Measurements from ENCODE around the gene MRPL50. TPM values are rescaled to one million over a fixed set of nuclear protein-coding genes. Genes with fewer than 3 reads are reported as not detected.
A peak's percentile ranks its signal among the peaks of the same experiment; 100 is the strongest.
"Not testable (repeated sequence)": the region's sequence is repeated elsewhere in the genome, so short reads cannot be mapped to it uniquely, and the experiment has no call there.

The MRPL50 gene
- polyA plus RNA-seq, 1 of the 3 experiments (the other 2 are of a cell fraction), result 6.3 TPM

DNA sequence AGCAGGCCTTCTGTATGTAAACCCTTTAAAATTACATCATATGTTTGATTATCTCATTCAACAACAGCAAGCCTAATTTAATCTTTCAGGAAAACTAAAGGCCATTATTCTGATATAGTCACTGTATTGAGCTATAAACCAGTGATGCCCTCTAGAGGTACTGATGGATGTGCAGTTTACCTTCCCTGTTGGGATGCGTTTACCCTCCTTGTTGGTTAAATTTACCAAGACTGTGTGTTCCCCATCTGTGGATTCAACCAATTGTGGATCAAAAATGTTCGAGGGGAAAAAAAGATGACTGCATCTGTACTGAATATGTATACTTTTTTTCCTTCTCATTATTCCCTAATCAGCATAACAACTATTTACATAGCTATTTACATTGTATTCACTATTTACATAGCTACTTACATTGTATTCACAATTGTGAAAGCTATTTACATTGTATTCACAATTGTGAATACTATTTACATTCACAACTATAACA, 9.9 kb downstream of the MRPL50 start:
- ChIA-PET POLR2A (no interaction called here), CTCF (interaction anchor here (0.7 to 3.7 kb wide), 14 partner anchors 8 to 278 kb away, joined by 3 to 19 read pairs (median 4); partner anchors contain the start of genes MRPL50 and ZNF189)
- Histone ChIP-seq H3K27ac (ENCODE audit: low read depth in 2 of 2, low read length in 1 of 2) (no peak overlapping the region), H3K4me1 (ENCODE audit: control insufficient read depth in 1 of 2, insufficient read depth in 2 of 2, low read depth in 1 of 2, low read length in 1 of 2) (no peaks in the 10 kb centered on the region; a peak in 1 of 4 replicates), H3K36me3 (replicated peaks in 1 of 2; ENCODE audit: control insufficient read depth in 1 of 2, insufficient read depth in 2 of 2, low read length in 1 of 2) (peaks cover 42% of the 10 kb centered on the region in 2 experiments), H3K9ac (no peak overlapping the region), H4K20me1 (ENCODE audit: insufficient read depth) (no peaks in the 10 kb centered on the region), H3K4me3 (ENCODE audit: low read depth in 2 of 2, low read length in 1 of 2) (no peak overlapping the region), H3K9me2 (no peaks in the 10 kb centered on the region), H3K4me2 (no peak overlapping the region), H3K27me3 (ENCODE audit: insufficient read depth) (no peaks in the 10 kb centered on the region), H2AFZ (ENCODE audit: low read depth) (no peak overlapping the region), H3K9me3 (peaks cover 5% of the 10 kb centered on the region; the same call in 1 of the 2 replicates), H3K79me2 (ENCODE audit: insufficient read depth) (peaks cover 28% of the 10 kb centered on the region), H3F3A (replicated peaks; ENCODE audit: insufficient read depth) (no peaks in the 10 kb centered on the region)
- 76% methylated on average over 2 of the region's 2 CpGs for WGBS (ENCODE audit: low lambda C conversion rate)
- TF ChIP-seq GABPA (IDR thresholded peaks at IDR 0.05; ENCODE audit: low read depth) (no peak), EP300 (IDR thresholded peaks at IDR 0.05; ENCODE audit: borderline replicate concordance in 1 of 2, low read depth in 1 of 2, low read length in 1 of 2) (no peak), TEAD4 (IDR thresholded peaks at IDR 0.05; ENCODE audit: borderline replicate concordance, insufficient read depth) (no peak)
- TF ChIP-seq, protein P1, sequence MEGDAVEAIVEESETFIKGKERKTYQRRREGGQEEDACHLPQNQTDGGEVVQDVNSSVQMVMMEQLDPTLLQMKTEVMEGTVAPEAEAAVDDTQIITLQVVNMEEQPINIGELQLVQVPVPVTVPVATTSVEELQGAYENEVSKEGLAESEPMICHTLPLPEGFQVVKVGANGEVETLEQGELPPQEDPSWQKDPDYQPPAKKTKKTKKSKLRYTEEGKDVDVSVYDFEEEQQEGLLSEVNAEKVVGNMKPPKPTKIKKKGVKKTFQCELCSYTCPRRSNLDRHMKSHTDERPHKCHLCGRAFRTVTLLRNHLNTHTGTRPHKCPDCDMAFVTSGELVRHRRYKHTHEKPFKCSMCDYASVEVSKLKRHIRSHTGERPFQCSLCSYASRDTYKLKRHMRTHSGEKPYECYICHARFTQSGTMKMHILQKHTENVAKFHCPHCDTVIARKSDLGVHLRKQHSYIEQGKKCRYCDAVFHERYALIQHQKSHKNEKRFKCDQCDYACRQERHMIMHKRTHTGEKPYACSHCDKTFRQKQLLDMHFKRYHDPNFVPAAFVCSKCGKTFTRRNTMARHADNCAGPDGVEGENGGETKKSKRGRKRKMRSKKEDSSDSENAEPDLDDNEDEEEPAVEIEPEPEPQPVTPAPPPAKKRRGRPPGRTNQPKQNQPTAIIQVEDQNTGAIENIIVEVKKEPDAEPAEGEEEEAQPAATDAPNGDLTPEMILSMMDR (IDR thresholded peaks at IDR 0.05), result peak; percentile 47
- DNase-seq, result no peak

DNA sequence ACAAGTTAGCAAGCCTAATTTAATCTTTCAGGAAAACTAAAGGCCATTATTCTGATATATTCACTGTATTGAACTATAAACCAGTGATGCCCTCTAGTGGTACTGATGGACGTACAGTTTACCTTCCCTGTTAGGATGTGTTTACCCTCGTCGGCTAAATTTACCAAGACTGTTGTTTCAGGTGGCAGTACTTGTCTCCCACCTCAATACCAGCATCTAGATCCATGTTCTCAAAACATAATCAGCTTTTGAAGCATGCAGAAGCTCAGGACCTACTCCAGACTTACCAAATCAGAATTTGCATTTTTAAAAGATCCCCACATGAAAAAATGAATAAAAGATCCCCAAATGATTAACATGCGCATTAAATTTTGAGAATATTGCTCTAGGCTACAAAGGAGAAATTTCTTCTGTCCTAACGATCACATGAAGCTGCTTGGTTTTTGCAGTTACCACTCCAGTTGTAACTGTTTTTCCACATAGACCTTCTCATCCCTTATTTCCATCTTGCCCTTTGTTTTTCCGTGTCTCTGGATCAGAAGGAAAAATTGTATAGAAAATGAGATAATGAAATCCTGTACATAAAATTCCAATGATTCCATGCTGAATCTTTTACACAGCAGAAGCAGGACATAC, 10.4 kb downstream of the MRPL50 start:
- DNase-seq, result peak; percentile 17
- Histone ChIP-seq H3K27ac (ENCODE audit: low read depth in 2 of 2, low read length in 1 of 2) (no peak overlapping the region; a peak in 1 of 4 replicates), H4K20me1 (ENCODE audit: insufficient read depth) (no peaks in the 10 kb centered on the region), H3K9me2 (no peaks in the 10 kb centered on the region), H3K9ac (no peak overlapping the region), H3K36me3 (replicated peaks in 1 of 2; ENCODE audit: control insufficient read depth in 1 of 2, insufficient read depth in 2 of 2, low read length in 1 of 2) (peaks cover 37 to 42% of the 10 kb centered on the region in 2 experiments), H3K79me2 (ENCODE audit: insufficient read depth) (peaks cover 22% of the 10 kb centered on the region), H2AFZ (ENCODE audit: low read depth) (no peak overlapping the region), H3F3A (replicated peaks; ENCODE audit: insufficient read depth) (no peaks in the 10 kb centered on the region), H3K4me1 (ENCODE audit: control insufficient read depth in 1 of 2, insufficient read depth in 2 of 2, low read depth in 1 of 2, low read length in 1 of 2) (no peaks in the 10 kb centered on the region; a peak in 1 of 4 replicates), H3K27me3 (ENCODE audit: insufficient read depth) (no peaks in the 10 kb centered on the region), H3K4me2 (no peak overlapping the region), H3K9me3 (peaks cover under 1% of the 10 kb centered on the region; the same call in 1 of the 2 replicates), H3K4me3 (ENCODE audit: low read depth in 2 of 2, low read length in 1 of 2) (no peak overlapping the region)
- ChIA-PET POLR2A (no interaction called here), CTCF (interaction anchor here (0.7 to 3.7 kb wide), 17 partner anchors 8 to 724 kb away, joined by 3 to 19 read pairs (median 3); partner anchors contain the start of genes MRPL50 and ZNF189)
- 56% methylated on average over 6 of the region's 6 CpGs for WGBS (ENCODE audit: low lambda C conversion rate)
- TF ChIP-seq RAD21 (IDR thresholded peaks at IDR 0.05; ENCODE audit: low read length) (peak; percentile 30; the same call in 1 of the 2 replicates), FOSL2 (IDR thresholded peaks at IDR 0.05; ENCODE audit: borderline replicate concordance, low read depth) (no peak)
- TF ChIP-seq, protein P1 (IDR thresholded peaks at IDR 0.05), result peak; percentile 79

DNA sequence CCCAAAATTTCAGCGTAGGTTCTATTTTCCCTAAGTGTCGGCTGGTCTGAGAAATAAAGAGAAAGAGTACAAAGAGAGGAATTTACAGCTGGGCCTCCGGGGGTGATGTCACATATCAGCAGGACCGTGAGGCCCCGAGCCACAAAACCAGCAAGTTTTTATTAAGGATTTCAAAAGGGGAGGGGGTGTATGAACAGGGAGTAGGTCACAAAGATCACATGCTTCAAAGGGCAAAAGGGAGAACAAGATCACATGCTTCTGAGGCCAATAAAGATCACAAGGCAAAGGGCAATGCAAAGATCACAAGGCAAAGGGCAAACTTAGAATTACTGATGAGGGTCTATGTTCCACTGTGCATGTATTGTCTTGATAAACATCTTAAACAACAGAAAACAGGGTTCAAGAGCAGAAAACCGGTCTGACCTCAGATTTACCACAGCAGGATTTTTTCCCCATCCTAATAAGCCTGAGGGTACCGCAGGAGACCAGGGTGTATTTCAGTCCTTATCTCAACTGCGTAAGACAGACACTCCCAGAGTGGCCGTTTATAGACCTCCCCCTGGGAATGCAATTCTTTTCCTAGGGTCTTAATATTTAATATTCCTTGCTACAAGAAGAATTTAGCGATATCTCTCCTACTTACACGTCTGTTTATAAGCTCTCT, 13.4 kb downstream of the MRPL50 start, which contains the start of gene BAAT:
BAAT (minus strand) TSS at position 134 of the 664 bp plus-strand sequence. CDS start 13,602 bp downstream, outside the sequence.
- H3K4me2 ChIP-seq; CTCF ChIA-PET; H3K4me1 ChIP-seq (ENCODE audit: control insufficient read depth in 1 of 2, insufficient read depth in 2 of 2, low read depth in 1 of 2, low read length in 1 of 2); H2AFZ ChIP-seq (ENCODE audit: low read depth); H3K79me2 ChIP-seq (ENCODE audit: insufficient read depth); H3K27ac ChIP-seq (ENCODE audit: low read depth in 2 of 2, low read length in 1 of 2); DNase-seq; H4K20me1 ChIP-seq (ENCODE audit: insufficient read depth); H3K9me2 ChIP-seq; H3K9ac ChIP-seq; H3K4me3 ChIP-seq (ENCODE audit: low read depth in 2 of 2, low read length in 1 of 2); H3K9me3 ChIP-seq; H3K27me3 ChIP-seq (ENCODE audit: insufficient read depth); H3F3A ChIP-seq (replicated peaks; ENCODE audit: insufficient read depth); POLR2A ChIA-PET: not testable (repeated sequence)
- peaks cover 29 to 33% of the 10 kb centered on the region in 2 experiments for H3K36me3 ChIP-seq (replicated peaks in 1 of 2; ENCODE audit: control insufficient read depth in 1 of 2, insufficient read depth in 2 of 2, low read length in 1 of 2)
- 93% methylated on average over 11 of the region's 11 CpGs for WGBS (ENCODE audit: low lambda C conversion rate)
